IPS-15b (cell line): Measurements from ENCODE around the gene TRPM2.
"Not testable (repeated sequence)": the region's sequence is repeated elsewhere in the genome, so short reads cannot be mapped to it uniquely, and the experiment has no call there.

Experiments used
- H3K27me3 ChIP-seq: one replicate; pipeline ENCODE4 v1.6.1; 2013; ENCODE audit warnings: low read length; ENCODE audit not compliant: control insufficient read depth, insufficient read depth
- H3K36me3 ChIP-seq: one replicate; pipeline ENCODE4 v1.6.1; 2013; ENCODE audit warnings: low read length; ENCODE audit not compliant: control insufficient read depth, insufficient read depth
- H3K4me1 ChIP-seq: one replicate; pipeline ENCODE4 v1.6.1; 2013; ENCODE audit warnings: mild to moderate bottlenecking, low read length; ENCODE audit not compliant: control insufficient read depth, insufficient read depth
- H3K4me3 ChIP-seq: one replicate; pipeline ENCODE4 v1.5.1; 2013; ENCODE audit warnings: low read depth, low read length
- H3K9ac ChIP-seq: one replicate; pipeline ENCODE4 v1.6.1; 2013; ENCODE audit warnings: low read depth, mild to moderate bottlenecking, low read length
- H3K9me3 ChIP-seq: one replicate; pipeline ENCODE4 v1.6.1; 2013; ENCODE audit warnings: mild to moderate bottlenecking, low read length; ENCODE audit not compliant: control insufficient read depth, insufficient read depth

The TRPM2 gene

DNA sequence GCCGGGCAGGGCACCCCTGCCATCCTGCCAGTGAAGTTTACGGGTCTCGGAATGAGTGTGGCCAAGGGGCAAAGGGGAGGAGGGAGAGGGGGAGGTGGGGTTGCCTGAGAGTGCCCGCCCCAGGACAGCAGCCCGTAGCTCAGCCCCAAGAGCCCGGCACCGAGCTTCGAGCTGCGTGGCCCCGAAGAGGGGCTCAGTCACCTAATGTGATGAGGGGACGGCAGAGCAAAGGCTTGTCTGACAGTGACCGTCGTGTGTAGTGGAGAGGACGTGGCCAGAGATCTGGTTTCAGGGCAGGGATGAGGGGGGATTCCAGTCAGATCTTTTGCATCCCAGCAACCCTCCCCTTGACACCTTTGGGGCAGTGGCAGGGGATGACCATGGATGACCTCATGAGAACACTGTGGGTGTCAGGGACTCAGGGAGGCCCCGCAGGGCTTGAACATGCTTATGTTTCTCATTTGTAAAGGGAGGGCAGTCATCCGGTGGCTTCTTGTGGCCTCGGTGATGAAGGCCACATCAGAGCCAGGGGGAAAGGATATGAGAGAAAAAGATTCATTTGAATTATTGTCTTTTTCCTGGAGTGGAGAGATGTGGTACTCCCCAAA, 1.1 kb upstream of the TRPM2 start:
- H3K4me1 ChIP-seq = no peaks in the 10 kb centered on the region
- H3K27me3 ChIP-seq = no peaks in the 10 kb centered on the region
- H3K36me3 ChIP-seq = no peaks in the 10 kb centered on the region
- no peak overlapping the region for H3K9ac ChIP-seq
- H3K9me3 ChIP-seq = no peaks in the 10 kb centered on the region
- H3K4me3 ChIP-seq = no peak overlapping the region

DNA sequence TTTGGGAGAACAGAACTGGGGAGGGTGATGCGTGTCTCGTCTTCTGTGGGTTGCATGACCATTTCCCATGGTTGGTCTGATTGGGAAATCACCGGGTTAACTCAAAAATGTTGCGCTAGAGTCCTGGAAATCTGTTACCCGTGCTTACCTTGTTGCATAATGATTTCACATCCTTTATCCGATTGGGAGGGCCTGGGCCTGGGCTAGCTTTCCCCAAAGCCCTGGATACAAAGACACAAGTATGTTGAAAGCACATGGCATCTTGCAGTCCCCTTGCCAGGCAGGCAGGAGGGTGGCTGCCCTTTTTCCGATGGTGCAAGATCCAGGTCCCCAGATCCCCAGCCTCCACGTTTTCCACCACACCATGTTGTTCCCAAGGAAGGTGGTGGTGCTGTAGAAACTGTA, 582 bp downstream of the TRPM2 start:
- Histone ChIP-seq H3K9me3 (no peaks in the 10 kb centered on the region), H3K27me3 (no peaks in the 10 kb centered on the region), H3K9ac (no peak overlapping the region), H3K4me3 (no peak overlapping the region), H3K4me1 (no peaks in the 10 kb centered on the region), H3K36me3 (no peaks in the 10 kb centered on the region)

DNA sequence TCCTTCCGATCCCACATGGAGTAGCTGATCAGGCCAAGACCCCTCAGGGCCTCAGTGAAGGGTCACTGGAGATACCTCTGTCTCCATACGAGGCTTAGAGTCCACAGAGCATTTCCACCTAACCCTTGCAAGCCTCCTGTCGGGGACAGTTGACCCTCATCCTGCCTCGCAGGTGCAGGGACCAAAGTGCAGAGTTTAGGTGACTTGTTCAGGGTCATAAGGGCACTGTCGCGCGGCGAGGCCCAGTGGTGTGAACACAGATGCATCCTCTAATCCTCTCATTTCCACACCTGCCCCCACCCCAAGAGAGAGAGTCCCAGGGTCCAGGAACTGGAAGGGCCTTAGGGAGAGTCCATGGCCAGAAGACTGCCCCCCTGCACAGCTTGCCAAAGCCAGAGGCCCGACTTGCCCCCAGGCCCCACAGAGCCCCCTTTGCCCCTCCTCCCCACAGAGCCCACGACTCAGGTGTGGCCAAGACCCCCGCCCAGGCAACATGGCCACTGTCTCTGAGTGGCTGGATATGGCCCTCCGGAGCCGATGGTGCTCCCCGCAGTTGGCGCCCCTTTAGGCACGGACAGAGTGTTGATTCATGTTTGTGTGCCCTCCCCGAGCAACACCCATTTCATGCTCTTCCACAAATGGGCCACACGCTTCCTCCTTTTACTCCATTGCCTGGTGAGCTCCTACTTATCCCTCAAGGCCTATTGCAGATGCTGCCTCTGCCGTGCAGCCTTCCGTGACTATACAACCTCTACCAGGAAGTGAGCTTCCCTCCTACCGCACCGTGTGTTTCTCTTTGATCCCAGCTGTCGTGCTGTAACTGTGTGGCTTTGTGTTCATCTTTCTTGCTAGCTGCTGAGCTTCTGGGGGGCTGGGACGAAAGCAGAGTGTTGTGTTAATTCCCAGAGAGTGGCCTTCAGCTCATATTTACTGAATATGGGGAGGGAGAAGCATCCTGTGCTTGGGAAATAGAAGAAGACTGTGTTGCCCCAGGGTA, 1.7 kb downstream of the TRPM2 start:
- Histone ChIP-seq H3K9ac (no peak overlapping the region), H3K9me3 (no peaks in the 10 kb centered on the region), H3K27me3 (no peaks in the 10 kb centered on the region), H3K4me3 (no peak overlapping the region), H3K4me1 (no peaks in the 10 kb centered on the region), H3K36me3 (no peaks in the 10 kb centered on the region)

DNA sequence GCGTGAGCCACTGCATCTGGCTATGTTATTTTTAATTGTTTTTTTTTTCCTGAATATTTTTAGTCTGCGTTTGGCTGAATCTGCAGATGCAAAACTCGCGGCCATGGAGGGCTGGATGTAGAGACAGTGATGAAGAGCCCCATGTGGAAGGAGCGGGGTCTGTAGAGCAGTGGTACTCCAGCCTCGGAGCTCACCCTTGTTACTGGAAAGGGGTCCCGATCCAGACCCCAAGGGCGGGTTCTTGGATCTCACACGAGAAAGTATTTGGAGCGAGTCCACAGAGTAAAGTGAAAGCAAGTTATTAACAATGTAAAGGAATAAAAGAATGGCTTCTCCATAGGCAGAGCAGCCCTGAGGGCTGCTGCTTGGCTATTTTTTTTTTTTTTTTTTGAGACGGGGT, 2.7 kb downstream of the TRPM2 start:
- H3K27me3 ChIP-seq = no peaks in the 10 kb centered on the region
- no peaks in the 10 kb centered on the region for H3K9me3 ChIP-seq
- H3K36me3 ChIP-seq = no peaks in the 10 kb centered on the region
- H3K4me3 ChIP-seq = no peak overlapping the region
- H3K9ac ChIP-seq = no peak overlapping the region
- no peaks in the 10 kb centered on the region for H3K4me1 ChIP-seq

DNA sequence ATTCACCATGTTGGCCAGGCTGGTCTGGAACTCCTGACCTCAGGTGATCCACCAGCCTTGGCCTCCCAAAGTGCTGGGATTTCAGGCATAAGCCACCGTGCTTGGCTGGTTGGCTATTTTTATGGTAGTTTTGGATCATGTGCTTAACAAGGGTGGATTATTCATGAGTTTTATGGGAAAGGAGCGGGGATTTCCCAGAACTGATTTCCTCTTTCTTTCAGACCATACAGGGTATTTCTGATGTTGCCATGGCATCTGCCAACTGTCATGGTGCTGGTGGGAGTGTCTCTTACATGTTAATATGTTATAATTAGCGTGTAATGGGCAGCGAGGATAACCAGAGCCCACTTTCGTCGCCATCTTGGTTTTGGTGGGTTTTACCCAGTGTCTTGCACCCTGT, 3.2 kb downstream of the TRPM2 start:
- H3K9ac ChIP-seq = no peak overlapping the region
- no peaks in the 10 kb centered on the region for H3K9me3 ChIP-seq
- no peaks in the 10 kb centered on the region for H3K36me3 ChIP-seq
- no peaks in the 10 kb centered on the region for H3K27me3 ChIP-seq
- H3K4me3 ChIP-seq = no peak overlapping the region
- H3K4me1 ChIP-seq = no peaks in the 10 kb centered on the region

DNA sequence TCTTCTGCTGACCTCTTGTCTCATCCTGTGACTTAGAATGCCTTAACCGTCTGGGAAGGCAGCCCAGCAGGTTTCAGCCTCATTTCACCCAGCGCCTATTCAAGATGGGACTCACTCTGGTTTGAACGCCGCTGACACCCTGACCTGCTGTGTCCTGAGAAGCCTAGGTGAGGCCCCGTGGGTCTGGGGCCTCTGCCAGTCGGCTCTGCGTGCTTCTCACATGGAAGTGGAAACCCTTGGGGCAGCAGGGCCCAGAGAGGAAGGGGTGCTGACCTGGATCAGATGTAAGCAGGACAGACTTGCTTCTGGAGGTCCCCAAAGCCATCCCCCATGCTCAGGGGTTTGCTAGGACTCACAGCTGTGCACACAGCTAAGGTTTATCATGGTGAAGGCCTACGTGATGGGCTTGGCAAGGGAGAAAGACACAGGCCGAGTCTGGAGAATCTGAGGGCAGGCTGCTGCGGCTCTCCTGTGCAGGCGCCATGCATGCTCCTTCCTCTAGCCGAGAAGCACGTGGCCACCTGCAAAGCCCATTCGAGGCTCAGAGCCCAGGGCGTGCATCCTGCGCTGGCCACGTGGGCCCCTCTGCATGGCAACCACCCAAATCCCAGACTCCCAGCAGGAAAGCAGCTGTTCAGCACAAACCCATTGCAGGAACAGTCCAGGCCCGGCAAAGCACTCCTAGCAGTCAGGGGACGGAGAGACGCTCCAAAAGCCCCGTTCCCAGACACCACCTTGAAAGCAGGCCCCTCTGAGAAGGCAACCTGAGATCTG, 3.8 kb downstream of the TRPM2 start:
- no peaks in the 10 kb centered on the region for H3K4me1 ChIP-seq
- H3K36me3 ChIP-seq = no peaks in the 10 kb centered on the region
- H3K27me3 ChIP-seq = no peaks in the 10 kb centered on the region
- H3K4me3 ChIP-seq = no peak overlapping the region
- no peak overlapping the region for H3K9ac ChIP-seq
- no peaks in the 10 kb centered on the region for H3K9me3 ChIP-seq

DNA sequence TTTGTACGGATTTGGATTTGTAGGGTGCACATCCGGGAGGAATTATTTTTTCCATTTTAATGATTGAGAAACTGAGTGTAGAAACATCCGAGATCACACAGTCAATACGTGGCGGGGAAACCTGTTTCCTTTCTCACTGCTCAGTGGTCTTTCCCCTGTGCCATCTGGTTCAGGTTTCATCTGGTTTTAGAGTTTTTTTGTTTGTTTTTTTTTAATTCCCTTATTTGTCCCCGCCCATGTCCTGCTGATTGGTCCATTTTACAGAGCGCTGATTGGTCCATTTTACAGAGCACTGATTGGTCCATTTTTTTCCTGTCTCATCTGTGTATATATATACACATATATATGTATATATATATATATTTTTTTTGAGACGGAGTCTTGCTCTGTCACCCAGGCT, 6.0 kb downstream of the TRPM2 start:
- Histone ChIP-seq H3K9me3 (no peaks in the 10 kb centered on the region), H3K4me3 (no peak overlapping the region), H3K4me1 (no peaks in the 10 kb centered on the region), H3K36me3 (no peaks in the 10 kb centered on the region), H3K27me3 (no peaks in the 10 kb centered on the region), H3K9ac (no peak overlapping the region)

DNA sequence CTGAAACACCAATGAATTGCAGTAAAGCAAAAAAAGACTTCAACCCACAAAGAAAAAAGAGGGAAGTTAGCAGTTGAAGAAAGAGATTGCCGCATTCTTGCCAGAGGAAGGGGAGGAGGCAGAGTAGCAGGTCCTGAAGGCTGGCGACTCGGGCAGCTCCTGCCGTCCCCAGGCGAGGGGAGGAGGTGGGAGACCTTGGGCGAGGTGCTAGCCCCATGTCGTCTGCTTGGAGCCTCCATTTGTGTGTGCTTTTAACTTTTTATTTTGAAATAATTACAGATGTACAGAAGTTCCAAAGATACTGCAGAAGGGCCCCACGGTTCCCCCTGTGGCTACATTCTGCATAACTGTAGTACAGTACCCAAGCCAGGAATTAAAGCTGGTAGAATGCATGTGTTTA, 6.7 kb downstream of the TRPM2 start:
- H3K36me3 ChIP-seq = no peaks in the 10 kb centered on the region
- no peaks in the 10 kb centered on the region for H3K9me3 ChIP-seq
- no peaks in the 10 kb centered on the region for H3K4me1 ChIP-seq
- no peak overlapping the region for H3K9ac ChIP-seq
- H3K27me3 ChIP-seq = no peaks in the 10 kb centered on the region
- H3K4me3 ChIP-seq = no peak overlapping the region

DNA sequence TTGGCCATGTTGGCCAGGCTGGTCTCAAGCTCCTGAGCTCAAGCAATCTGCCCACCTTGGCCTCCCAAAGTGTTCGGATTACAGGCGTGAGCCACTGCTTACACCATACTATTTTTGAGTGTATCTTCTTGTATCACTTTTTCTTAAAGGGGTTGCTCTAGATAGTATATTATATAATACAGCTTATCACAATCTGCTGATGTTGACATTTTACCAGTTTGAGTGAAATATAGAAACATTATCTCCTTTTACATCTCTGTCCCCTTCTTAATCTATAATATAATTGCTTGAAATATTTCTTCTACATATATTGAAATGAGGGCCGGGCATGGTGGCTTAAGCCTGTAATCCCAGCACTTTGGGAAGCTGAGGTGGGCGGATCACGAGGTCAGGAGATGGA, 8.5 kb downstream of the TRPM2 start:
- not testable (repeated sequence) for H3K4me1 ChIP-seq, H3K36me3 ChIP-seq, H3K9ac ChIP-seq, H3K27me3 ChIP-seq, H3K4me3 ChIP-seq, H3K9me3 ChIP-seq

DNA sequence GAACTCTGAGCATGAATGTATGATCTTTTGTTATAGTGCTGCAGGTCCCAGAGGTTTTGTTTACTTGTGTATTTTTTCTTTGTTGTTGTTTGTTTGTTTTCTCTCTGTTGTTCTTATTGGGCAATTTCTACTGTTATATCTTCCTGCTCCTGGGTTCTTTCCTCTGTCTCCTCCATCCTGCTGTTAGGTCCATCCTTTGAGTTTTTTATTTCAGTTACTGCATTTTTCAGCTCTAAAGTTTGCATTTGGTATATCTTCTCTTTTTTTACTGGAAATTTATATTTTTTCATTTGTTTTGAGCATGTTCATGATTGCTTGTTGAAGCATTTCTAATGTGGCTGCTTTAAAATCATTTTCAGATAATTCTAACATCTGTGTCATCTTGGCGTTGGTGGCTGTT, 9.9 kb downstream of the TRPM2 start:
- no peak overlapping the region for H3K4me3 ChIP-seq
- no peak overlapping the region for H3K9ac ChIP-seq
- H3K36me3 ChIP-seq = no peaks in the 10 kb centered on the region
- H3K9me3 ChIP-seq = no peaks in the 10 kb centered on the region
- no peaks in the 10 kb centered on the region for H3K27me3 ChIP-seq
- H3K4me1 ChIP-seq = no peaks in the 10 kb centered on the region

DNA sequence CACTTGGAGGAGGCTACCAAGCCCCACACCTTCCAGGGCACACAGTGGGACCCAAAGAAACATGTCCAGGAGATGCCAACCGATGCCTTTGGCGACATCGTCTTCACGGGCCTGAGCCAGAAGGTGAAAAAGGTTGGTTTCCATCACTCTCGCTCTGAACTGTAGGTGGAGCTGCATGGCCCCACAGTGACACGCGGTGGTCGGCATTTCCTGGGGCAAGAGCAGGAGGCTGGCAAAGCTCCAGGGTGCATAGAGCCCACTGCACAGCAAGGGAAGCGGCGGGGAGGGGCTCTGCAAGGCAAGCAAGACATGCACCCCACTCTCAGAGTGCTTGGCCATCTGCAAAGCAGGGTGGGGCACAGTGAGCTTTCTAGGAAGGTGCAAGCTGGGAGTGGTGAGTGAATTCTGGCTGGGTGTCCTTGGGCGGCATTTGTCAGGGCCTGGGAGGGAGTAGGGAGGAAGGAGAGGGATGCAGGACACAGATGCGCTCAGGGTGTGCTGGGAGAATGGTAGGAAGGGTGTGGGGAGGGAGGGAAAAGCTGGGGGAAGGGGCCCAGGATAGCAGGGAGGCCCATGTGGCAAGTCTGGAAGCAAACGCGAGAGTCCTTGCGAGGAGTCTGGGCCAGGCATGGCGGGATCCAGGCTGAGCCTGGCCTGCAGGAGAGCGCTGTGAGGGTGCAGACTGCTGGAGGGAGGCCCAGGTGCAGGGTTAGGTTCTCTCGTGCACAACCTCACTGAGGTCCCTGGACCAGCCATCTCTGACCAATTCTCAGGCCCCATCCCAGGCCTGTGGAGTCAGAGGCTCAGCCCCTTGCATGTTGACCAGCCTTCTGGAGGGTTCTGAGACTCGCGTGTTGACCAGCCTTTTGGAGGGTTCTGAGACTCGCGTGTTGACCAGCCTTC, 11.0 kb downstream of the TRPM2 start:
- H3K27me3 ChIP-seq = peaks cover 5% of the 10 kb centered on the region
- no peaks in the 10 kb centered on the region for H3K4me1 ChIP-seq
- no peaks in the 10 kb centered on the region for H3K9me3 ChIP-seq
- no peaks in the 10 kb centered on the region for H3K36me3 ChIP-seq
- no peak overlapping the region for H3K4me3 ChIP-seq
- H3K9ac ChIP-seq = no peak overlapping the region
